ENCODE measurements around the gene C11orf71.

DNA sequence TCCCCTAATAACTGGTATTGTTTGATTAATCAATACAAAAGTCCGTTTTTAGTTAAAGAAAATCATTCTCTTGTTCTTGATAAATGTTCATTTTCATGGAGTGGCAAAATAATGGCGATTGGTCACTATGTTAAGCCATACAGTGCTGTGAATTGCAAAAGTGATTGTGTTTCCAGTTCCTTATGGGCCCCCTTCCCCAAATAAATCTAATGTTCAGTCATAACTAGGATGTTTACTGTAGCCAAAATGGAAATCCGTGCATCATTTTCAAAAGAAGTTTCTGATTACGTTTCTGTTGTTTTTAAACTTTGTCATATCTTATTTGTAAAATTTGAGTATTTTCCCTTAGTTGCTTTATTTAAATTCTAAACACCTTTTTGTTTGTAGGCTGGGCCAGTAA is 1.0 kb upstream of the C11orf71 start:
- TF ChIP-seq, protein P1, sequence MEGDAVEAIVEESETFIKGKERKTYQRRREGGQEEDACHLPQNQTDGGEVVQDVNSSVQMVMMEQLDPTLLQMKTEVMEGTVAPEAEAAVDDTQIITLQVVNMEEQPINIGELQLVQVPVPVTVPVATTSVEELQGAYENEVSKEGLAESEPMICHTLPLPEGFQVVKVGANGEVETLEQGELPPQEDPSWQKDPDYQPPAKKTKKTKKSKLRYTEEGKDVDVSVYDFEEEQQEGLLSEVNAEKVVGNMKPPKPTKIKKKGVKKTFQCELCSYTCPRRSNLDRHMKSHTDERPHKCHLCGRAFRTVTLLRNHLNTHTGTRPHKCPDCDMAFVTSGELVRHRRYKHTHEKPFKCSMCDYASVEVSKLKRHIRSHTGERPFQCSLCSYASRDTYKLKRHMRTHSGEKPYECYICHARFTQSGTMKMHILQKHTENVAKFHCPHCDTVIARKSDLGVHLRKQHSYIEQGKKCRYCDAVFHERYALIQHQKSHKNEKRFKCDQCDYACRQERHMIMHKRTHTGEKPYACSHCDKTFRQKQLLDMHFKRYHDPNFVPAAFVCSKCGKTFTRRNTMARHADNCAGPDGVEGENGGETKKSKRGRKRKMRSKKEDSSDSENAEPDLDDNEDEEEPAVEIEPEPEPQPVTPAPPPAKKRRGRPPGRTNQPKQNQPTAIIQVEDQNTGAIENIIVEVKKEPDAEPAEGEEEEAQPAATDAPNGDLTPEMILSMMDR (IDR thresholded peaks at IDR 0.05; ENCODE audit: low read depth, low read length, missing input control) = no peak
- TF ChIP-seq YY1 (IDR thresholded peaks at IDR 0.05) (no peak), JUND (IDR thresholded peaks at IDR 0.05) (no peak), TAF1 (conservative IDR thresholded peaks at IDR 0.05) (no peak), GABPA (IDR thresholded peaks at IDR 0.05 in 1 of 2, conservative IDR thresholded peaks at IDR 0.05 in 1 of 2) (no peak), RAD21 (IDR thresholded peaks at IDR 0.05) (no peak), SP1 (IDR thresholded peaks at IDR 0.05) (no peak)
- TF ChIP-seq, protein P2, sequence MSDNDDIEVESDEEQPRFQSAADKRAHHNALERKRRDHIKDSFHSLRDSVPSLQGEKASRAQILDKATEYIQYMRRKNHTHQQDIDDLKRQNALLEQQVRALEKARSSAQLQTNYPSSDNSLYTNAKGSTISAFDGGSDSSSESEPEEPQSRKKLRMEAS (IDR thresholded peaks at IDR 0.05) = no peak
- TF ChIP-seq, protein P3, sequence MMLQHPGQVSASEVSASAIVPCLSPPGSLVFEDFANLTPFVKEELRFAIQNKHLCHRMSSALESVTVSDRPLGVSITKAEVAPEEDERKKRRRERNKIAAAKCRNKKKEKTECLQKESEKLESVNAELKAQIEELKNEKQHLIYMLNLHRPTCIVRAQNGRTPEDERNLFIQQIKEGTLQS (IDR thresholded peaks at IDR 0.05) = no peak
- TF ChIP-seq, protein P4, sequence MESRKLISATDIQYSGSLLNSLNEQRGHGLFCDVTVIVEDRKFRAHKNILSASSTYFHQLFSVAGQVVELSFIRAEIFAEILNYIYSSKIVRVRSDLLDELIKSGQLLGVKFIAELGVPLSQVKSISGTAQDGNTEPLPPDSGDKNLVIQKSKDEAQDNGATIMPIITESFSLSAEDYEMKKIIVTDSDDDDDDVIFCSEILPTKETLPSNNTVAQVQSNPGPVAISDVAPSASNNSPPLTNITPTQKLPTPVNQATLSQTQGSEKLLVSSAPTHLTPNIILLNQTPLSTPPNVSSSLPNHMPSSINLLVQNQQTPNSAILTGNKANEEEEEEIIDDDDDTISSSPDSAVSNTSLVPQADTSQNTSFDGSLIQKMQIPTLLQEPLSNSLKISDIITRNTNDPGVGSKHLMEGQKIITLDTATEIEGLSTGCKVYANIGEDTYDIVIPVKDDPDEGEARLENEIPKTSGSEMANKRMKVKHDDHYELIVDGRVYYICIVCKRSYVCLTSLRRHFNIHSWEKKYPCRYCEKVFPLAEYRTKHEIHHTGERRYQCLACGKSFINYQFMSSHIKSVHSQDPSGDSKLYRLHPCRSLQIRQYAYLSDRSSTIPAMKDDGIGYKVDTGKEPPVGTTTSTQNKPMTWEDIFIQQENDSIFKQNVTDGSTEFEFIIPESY (IDR thresholded peaks at IDR 0.05) = no peak
- TF ChIP-seq, protein P5, sequence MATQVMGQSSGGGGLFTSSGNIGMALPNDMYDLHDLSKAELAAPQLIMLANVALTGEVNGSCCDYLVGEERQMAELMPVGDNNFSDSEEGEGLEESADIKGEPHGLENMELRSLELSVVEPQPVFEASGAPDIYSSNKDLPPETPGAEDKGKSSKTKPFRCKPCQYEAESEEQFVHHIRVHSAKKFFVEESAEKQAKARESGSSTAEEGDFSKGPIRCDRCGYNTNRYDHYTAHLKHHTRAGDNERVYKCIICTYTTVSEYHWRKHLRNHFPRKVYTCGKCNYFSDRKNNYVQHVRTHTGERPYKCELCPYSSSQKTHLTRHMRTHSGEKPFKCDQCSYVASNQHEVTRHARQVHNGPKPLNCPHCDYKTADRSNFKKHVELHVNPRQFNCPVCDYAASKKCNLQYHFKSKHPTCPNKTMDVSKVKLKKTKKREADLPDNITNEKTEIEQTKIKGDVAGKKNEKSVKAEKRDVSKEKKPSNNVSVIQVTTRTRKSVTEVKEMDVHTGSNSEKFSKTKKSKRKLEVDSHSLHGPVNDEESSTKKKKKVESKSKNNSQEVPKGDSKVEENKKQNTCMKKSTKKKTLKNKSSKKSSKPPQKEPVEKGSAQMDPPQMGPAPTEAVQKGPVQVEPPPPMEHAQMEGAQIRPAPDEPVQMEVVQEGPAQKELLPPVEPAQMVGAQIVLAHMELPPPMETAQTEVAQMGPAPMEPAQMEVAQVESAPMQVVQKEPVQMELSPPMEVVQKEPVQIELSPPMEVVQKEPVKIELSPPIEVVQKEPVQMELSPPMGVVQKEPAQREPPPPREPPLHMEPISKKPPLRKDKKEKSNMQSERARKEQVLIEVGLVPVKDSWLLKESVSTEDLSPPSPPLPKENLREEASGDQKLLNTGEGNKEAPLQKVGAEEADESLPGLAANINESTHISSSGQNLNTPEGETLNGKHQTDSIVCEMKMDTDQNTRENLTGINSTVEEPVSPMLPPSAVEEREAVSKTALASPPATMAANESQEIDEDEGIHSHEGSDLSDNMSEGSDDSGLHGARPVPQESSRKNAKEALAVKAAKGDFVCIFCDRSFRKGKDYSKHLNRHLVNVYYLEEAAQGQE (IDR thresholded peaks at IDR 0.05) = no peak
